ENCODE results near the gene AGBL3. TPM values are rescaled to one million over a fixed set of nuclear protein-coding genes. Genes with fewer than 3 reads are reported as not detected.

Gene AGBL3
- total and polyA plus RNA-seq, 2 experiments from 2014 or later, result 3.2 to 5.6 TPM

GRCh38 chr7:134966691-134967090, 19.6 kb upstream of the AGBL3 start:
- Mint-ChIP-seq H3K27ac (no peak overlapping the region), H3K4me3 (no peak overlapping the region), H3K4me1 (no peaks in the 10 kb centered on the region), H3K9me3 (no peaks in the 10 kb centered on the region), H3K27me3 (ENCODE audit: insufficient read depth, low read depth, poor library complexity) (no peaks in the 10 kb centered on the region), H3K36me3 (ENCODE audit: low read depth) (peaks cover 25% of the 10 kb centered on the region)
- H3K4me2 ChIP-seq, result no peak overlapping the region
- no peaks in the 10 kb centered on the region for H3K4me1 ChIP-seq (ENCODE audit: insufficient read depth)
- H4K20me1 ChIP-seq (replicated peaks; ENCODE audit: insufficient read depth), result no peaks in the 10 kb centered on the region; the same call in none of the 2 replicates
- H2AFZ ChIP-seq, result no peak overlapping the region
- DNase-seq (ENCODE audit: low spot score) (no peak), ATAC-seq (no peak)
- no peaks in the 10 kb centered on the region for H3K9me2 ChIP-seq (ENCODE audit: insufficient read depth)
- no peaks in the 10 kb centered on the region for H3K79me2 ChIP-seq (replicated peaks; ENCODE audit: insufficient read depth)
- H3K27me3 ChIP-seq (ENCODE audit: insufficient read depth), result no peaks in the 10 kb centered on the region
- H3F3A ChIP-seq (replicated peaks; ENCODE audit: low read depth), result no peaks in the 10 kb centered on the region
- no peak overlapping the region for H3K4me3 ChIP-seq
- no peak overlapping the region for H3K27ac ChIP-seq (ENCODE audit: low read depth)
- TF ChIP-seq STAT1 (IDR thresholded peaks at IDR 0.05; ENCODE audit: unreplicated experiment) (no peak), CTCF (conservative IDR thresholded peaks at IDR 0.05; ENCODE audit: low read depth in 2 of 2) (no peak), NANOG (IDR thresholded peaks at IDR 0.05; ENCODE audit: borderline replicate concordance) (no peak), ZNF331 (CRISPR knock-in tag; IDR thresholded peaks at IDR 0.05; ENCODE audit: low read depth) (no peak), JUNB (IDR thresholded peaks at IDR 0.05; ENCODE audit: unreplicated experiment) (no peak), ZNF114 (CRISPR knock-in tag; IDR thresholded peaks at IDR 0.05) (no peak), POLR2AphosphoS5 (IDR thresholded peaks at IDR 0.05; ENCODE audit: low read depth) (no peak), REST (IDR thresholded peaks at IDR 0.05; ENCODE audit: unreplicated experiment) (no peak), ZNF462 (CRISPR knock-in tag; IDR thresholded peaks at IDR 0.05) (no peak), EZH2 (IDR thresholded peaks at IDR 0.05; ENCODE audit: low read depth, unreplicated experiment) (no peak), EZH2phosphoT487 (IDR thresholded peaks at IDR 0.05; ENCODE audit: unreplicated experiment) (no peak), CREB1 (CRISPR knock-in tag; IDR thresholded peaks at IDR 0.05; ENCODE audit: low read depth) (no peak), ETS1 (IDR thresholded peaks at IDR 0.05) (no peak)
- peaks cover 27% of the 10 kb centered on the region; the same call in 1 of the 2 replicates for H3K36me3 ChIP-seq (ENCODE audit: insufficient read depth)
